HEK293 (cell line): ENCODE results near the gene KPNA1.

ENCODE experiments used
- CTCF ChIA-PET: fragments of 350-600 bp; formaldehyde crosslinking; extraction: SDS; loops from one replicate; lab custom pipeline; 2021; ENCODE audit warnings: antibody characterized with exemption; lab: Yijun Ruan, JAX
- POLR2A ChIA-PET: fragments of 300-600 bp; formaldehyde crosslinking; extraction: SDS; loops from one replicate; lab custom pipeline; 2020; ENCODE audit warnings: antibody characterized with exemption, inconsistent platforms; lab: Yijun Ruan, JAX
- H3K27ac ChIP-seq: fragments of 200-500 bp; sonication (Bioruptor generic); 2 replicates; pipeline ENCODE4 v1.5.1; 2014; ENCODE audit warnings: low read depth, low read length, control low read depth, inconsistent platforms; ENCODE audit errors: extremely low read depth
- H3K36me3 ChIP-seq, 2 experiments: fragments of 200-500 bp in 1 of 2; sonication (Bioruptor generic) in 1 of 2; 1 replicate in 1 of 2; 2 replicates in 1 of 2; pipeline ENCODE4 v1.5.1; 2014 to 2017; ENCODE audit warnings: inconsistent platforms in 2 of 2, low read length in 2 of 2; ENCODE audit not compliant: control insufficient read depth in 2 of 2, insufficient read depth in 1 of 2
- H3K4me1 ChIP-seq: fragments of 200-500 bp; sonication (Bioruptor generic); 2 replicates; pipeline ENCODE4 v1.5.1; 2014; ENCODE audit warnings: mild to moderate bottlenecking, low read length, inconsistent platforms; ENCODE audit not compliant: control insufficient read depth, insufficient read depth
- H3K4me3 ChIP-seq: 2 replicates; pipeline ENCODE4 v1.5.1; 2011; ENCODE audit warnings: low read depth, mild to moderate bottlenecking, control low read depth, low read length, moderate library complexity
- H3K9me3 ChIP-seq: fragments of 200-500 bp; sonication (Bioruptor generic); 2 replicates; pipeline ENCODE4 v1.5.1; 2014; ENCODE audit warnings: low read depth, low read length, inconsistent platforms; ENCODE audit not compliant: control insufficient read depth, insufficient read depth
- EGR2 ChIP-seq: fragments of 450-650 bp; formaldehyde crosslinking; IDR thresholded peaks from 2 replicates; pipeline ENCODE4 v1.5.1; 2016; ENCODE audit warnings: low read depth, missing biosample characterization, missing genetic modification characterization
- GFI1B ChIP-seq: fragments of 450-650 bp; formaldehyde crosslinking; IDR thresholded peaks from 2 replicates; pipeline ENCODE4 v1.5.1; 2016; ENCODE audit warnings: missing biosample characterization, missing genetic modification characterization
- GLIS2 ChIP-seq: fragments of 450-650 bp; formaldehyde crosslinking; IDR thresholded peaks from 2 replicates; pipeline ENCODE4 v1.5.1; 2016; ENCODE audit warnings: missing biosample characterization, missing genetic modification characterization
- HOXC10 ChIP-seq: sonication (generic); formaldehyde crosslinking; IDR thresholded peaks from 2 replicates; pipeline ENCODE4 v1.8.1; 2023; ENCODE audit warnings: mild to moderate bottlenecking, missing genetic modification reagents
- OVOL3 ChIP-seq: fragments of 450-650 bp; formaldehyde crosslinking; IDR thresholded peaks from 2 replicates; pipeline ENCODE4 v1.5.1; 2016; ENCODE audit warnings: missing biosample characterization, missing genetic modification characterization
- PATZ1 ChIP-seq: fragments of 450-650 bp; formaldehyde crosslinking; IDR thresholded peaks from 2 replicates; pipeline ENCODE4 v1.5.1; 2016; ENCODE audit warnings: missing biosample characterization, missing genetic modification characterization
- WT1 ChIP-seq: fragments of 450-650 bp; formaldehyde crosslinking; IDR thresholded peaks from 2 replicates; pipeline ENCODE4 v1.5.1; 2016; ENCODE audit warnings: missing biosample characterization, missing genetic modification characterization
- YY2 ChIP-seq: fragments of 450-650 bp; formaldehyde crosslinking; IDR thresholded peaks from 2 replicates; pipeline ENCODE4 v1.5.1; 2016; ENCODE audit warnings: missing biosample characterization, missing genetic modification characterization
- ZBTB11 ChIP-seq: fragments of 450-650 bp; formaldehyde crosslinking; conservative IDR thresholded peaks from 2 replicates; pipeline ENCODE4 v1.5.1; 2016; ENCODE audit warnings: low read depth, missing biosample characterization, missing genetic modification characterization
- ZBTB26 ChIP-seq: fragments of 450-650 bp; formaldehyde crosslinking; optimal IDR thresholded peaks from 2 replicates; pipeline ENCODE3; 2016; ENCODE audit warnings: missing biosample characterization, mild to moderate bottlenecking, missing genetic modification characterization
- ZBTB7A ChIP-seq: fragments of 450-650 bp; formaldehyde crosslinking; IDR thresholded peaks from 2 replicates; pipeline ENCODE4 v1.5.1; 2016; ENCODE audit warnings: low read depth, missing biosample characterization, missing genetic modification characterization
- ZFP69B ChIP-seq: fragments of 450-650 bp; formaldehyde crosslinking; IDR thresholded peaks from 2 replicates; pipeline ENCODE4 v1.5.1; 2016; ENCODE audit warnings: missing biosample characterization, missing genetic modification characterization
- ZNF132 ChIP-seq: fragments of 450-650 bp; formaldehyde crosslinking; IDR thresholded peaks from 2 replicates; pipeline ENCODE4 v1.5.1; 2017; ENCODE audit warnings: missing biosample characterization, missing genetic modification characterization, borderline replicate concordance
- ZNF155 ChIP-seq: fragments of 450-650 bp; formaldehyde crosslinking; IDR thresholded peaks from 2 replicates; pipeline ENCODE4 v1.5.1; 2016; ENCODE audit warnings: missing biosample characterization, missing genetic modification characterization
- ZNF169 ChIP-seq: fragments of 450-650 bp; formaldehyde crosslinking; IDR thresholded peaks from 2 replicates; pipeline ENCODE4 v1.5.1; 2016; ENCODE audit warnings: missing biosample characterization, missing genetic modification characterization
- ZNF350 ChIP-seq: fragments of 450-650 bp; formaldehyde crosslinking; IDR thresholded peaks from 2 replicates; pipeline ENCODE4 v1.5.0; 2017; ENCODE audit warnings: missing biosample characterization, mild to moderate bottlenecking, missing genetic modification characterization
- ZNF423 ChIP-seq: fragments of 450-650 bp; formaldehyde crosslinking; IDR thresholded peaks from 2 replicates; pipeline ENCODE4 v1.5.1; 2016; ENCODE audit warnings: missing biosample characterization, missing genetic modification characterization
- ZNF510 ChIP-seq: fragments of 450-650 bp; formaldehyde crosslinking; IDR thresholded peaks from 2 replicates; pipeline ENCODE4 v1.5.1; 2018; ENCODE audit warnings: mild to moderate bottlenecking, missing genetic modification characterization, missing biosample characterization; ENCODE audit not compliant: insufficient replicate concordance
- ZNF518A ChIP-seq: fragments of 450-650 bp; formaldehyde crosslinking; conservative IDR thresholded peaks from 2 replicates; pipeline ENCODE4 v1.5.1; 2016; ENCODE audit warnings: low read depth, missing biosample characterization, missing genetic modification characterization
- ZNF624 ChIP-seq: fragments of 450-650 bp; formaldehyde crosslinking; IDR thresholded peaks from 2 replicates; pipeline ENCODE4 v1.5.1; 2017; ENCODE audit warnings: missing biosample characterization, missing genetic modification characterization
- ZNF664 ChIP-seq: fragments of 450-650 bp; formaldehyde crosslinking; IDR thresholded peaks from 2 replicates; pipeline ENCODE4 v1.5.1; 2016; ENCODE audit warnings: missing biosample characterization, missing genetic modification characterization
- ZNF677 ChIP-seq: fragments of 450-650 bp; IDR thresholded peaks from 2 replicates; pipeline ENCODE4 v1.5.0; 2018; ENCODE audit warnings: missing biosample characterization, mild to moderate bottlenecking, missing genetic modification characterization, moderate library complexity
- ZNF701 ChIP-seq: fragments of 450-650 bp; formaldehyde crosslinking; IDR thresholded peaks from 2 replicates; pipeline ENCODE4 v1.5.1; 2016; ENCODE audit warnings: missing biosample characterization, missing genetic modification characterization
- ZNF785 ChIP-seq: fragments of 450-650 bp; formaldehyde crosslinking; IDR thresholded peaks from 2 replicates; pipeline ENCODE4 v1.5.1; 2016; ENCODE audit warnings: missing biosample characterization, missing genetic modification characterization
- ZSCAN30 ChIP-seq: fragments of 450-650 bp; IDR thresholded peaks from 2 replicates; pipeline ENCODE4 v1.5.1; 2018; ENCODE audit warnings: missing biosample characterization, mild to moderate bottlenecking, missing genetic modification characterization, moderate library complexity

The KPNA1 gene

GRCh38 chr3:122409446-122409845 lies 105.3 kb downstream of the KPNA1 start (continued):
- no peak for TF ChIP-seq ZBTB26 (tag by site-specific recombination)
- TF ChIP-seq ZNF510: no peak
- TF ChIP-seq ZNF624: no peak
- no peak for TF ChIP-seq ZBTB7A

GRCh38 chr3:122407946-122408345 lies 106.8 kb downstream of the KPNA1 start:
- TF ChIP-seq ZNF423 (tag by site-specific recombination) (no peak), HOXC10 (CRISPR knock-in tag) (no peak), WT1 (tag by site-specific recombination) (no peak), ZNF785 (tag by site-specific recombination) (no peak), GFI1B (tag by site-specific recombination) (no peak), ZBTB11 (tag by site-specific recombination) (no peak), ZNF350 (tag by site-specific recombination) (no peak), ZSCAN30 (tag by site-specific recombination) (no peak), ZNF664 (tag by site-specific recombination) (no peak), ZNF169 (no peak), GLIS2 (tag by site-specific recombination) (no peak), ZNF132 (tag by site-specific recombination) (no peak), EGR2 (tag by site-specific recombination) (no peak), ZNF701 (no peak), ZNF677 (no peak), ZNF624 (no peak), YY2 (tag by site-specific recombination) (no peak), OVOL3 (tag by site-specific recombination) (no peak)
- Histone ChIP-seq H3K4me3 (no peak overlapping the region), H3K36me3 (peaks cover 0 to 74% of the 10 kb centered on the region in 2 experiments; a peak in 2 of 3 replicates), H3K9me3 (no peaks in the 10 kb centered on the region), H3K4me1 (no peaks in the 10 kb centered on the region), H3K27ac (no peak overlapping the region)
- ChIA-PET POLR2A (no interaction called here), CTCF (interaction anchor here (0.5 to 1.3 kb wide), 3 partner anchors 14 to 850 kb away, joined by 3 to 5 read pairs (median 3); partner anchors contain the start of gene FAM162A)

GRCh38 chr3:122406198-122406597 lies 108.5 kb downstream of the KPNA1 start:
- ChIA-PET POLR2A (no interaction called here), CTCF (no interaction called here)
- no peak overlapping the region for H3K4me3 ChIP-seq
- H3K4me1 ChIP-seq: no peaks in the 10 kb centered on the region
- peaks cover 0 to 68% of the 10 kb centered on the region in 2 experiments; a peak in 2 of 3 replicates for H3K36me3 ChIP-seq
- no peaks in the 10 kb centered on the region for H3K9me3 ChIP-seq
- no peak overlapping the region for H3K27ac ChIP-seq
- TF ChIP-seq ZFP69B (tag by site-specific recombination) (no peak), ZNF518A (tag by site-specific recombination) (no peak), ZNF155 (tag by site-specific recombination) (no peak), PATZ1 (no peak), OVOL3 (tag by site-specific recombination) (no peak)
